Lung (tissue), 16 donors: ENCODE measurements around the gene VPS4B. TPM values are rescaled to one million over a fixed set of nuclear protein-coding genes. Genes with fewer than 3 reads are reported as not detected.

Experiments
- ATAC-seq: fragments of 200-7000 bp; cut with Tn5 transposase; one replicate; pipeline ENCODE4 v1.9.1; 2020; ENCODE audit warnings: moderate number of reproducible peaks; ENCODE audit not compliant: insufficient read depth, low FRiP score
- DNase-seq, 3 donors: peaks; one replicate each; pipeline ENCODE4 v3.0.0-alpha.2; 2013 to 2017
- H3K27ac ChIP-seq, 2 donors: one replicate each; pipeline ENCODE4 v1.5.1; 2013; ENCODE audit warnings: mild to moderate bottlenecking in 2 of 2, moderate library complexity in 2 of 2, control low read depth in 1 of 2, inconsistent platforms in 1 of 2, low read depth in 1 of 2, low read length in 1 of 2
- H3K27me3 ChIP-seq, 3 donors: one replicate each; pipeline ENCODE4 v1.5.1; 2013; ENCODE audit warnings: low read length in 2 of 3; ENCODE audit not compliant: control insufficient read depth in 3 of 3, insufficient read depth in 3 of 3
- H3K36me3 ChIP-seq, 4 donors: one replicate each; pipeline ENCODE4 v1.5.1; 2013; ENCODE audit warnings: low read length in 4 of 4, mild to moderate bottlenecking in 1 of 4, moderate library complexity in 1 of 4; ENCODE audit not compliant: control insufficient read depth in 4 of 4, insufficient read depth in 4 of 4
- H3K4me1 ChIP-seq, 5 donors: one replicate each; pipeline ENCODE4 v1.5.1; 2013; ENCODE audit warnings: low read length in 5 of 5, mild to moderate bottlenecking in 2 of 5, moderate library complexity in 1 of 5; ENCODE audit not compliant: control insufficient read depth in 5 of 5, insufficient read depth in 5 of 5
- H3K4me3 ChIP-seq: one replicate; pipeline ENCODE4 v1.5.1; 2013; ENCODE audit warnings: mild to moderate bottlenecking, control low read depth, moderate library complexity
- H3K9ac ChIP-seq, 2 donors: one replicate each; pipeline ENCODE4 v1.5.1; 2013; ENCODE audit warnings: low read length in 2 of 2, control low read depth in 1 of 2; ENCODE audit not compliant: insufficient read depth in 1 of 2
- H3K9me3 ChIP-seq, 4 donors: one replicate each; pipeline ENCODE4 v1.5.1; 2013; ENCODE audit warnings: low read length in 3 of 4, mild to moderate bottlenecking in 1 of 4, moderate library complexity in 1 of 4; ENCODE audit not compliant: control insufficient read depth in 4 of 4, insufficient read depth in 3 of 4
- CTCF ChIP-seq: IDR thresholded peaks from 2 replicates; pipeline ENCODE4 v1.5.1; 2012; ENCODE audit warnings: mild to moderate bottlenecking; ENCODE audit errors: control extremely low read depth, extremely low read depth
- WGBS, 2 donors: extraction: QIAGEN DNeasy Blood & Tissue Kit; methylation state at CpG; one replicate each; pipeline ENCODE4 v1.1.7; 2013; 5-methylcytosine and 5-hydroxymethylcytosine counted together
- long read RNA-seq, 5 donors: transcript quantifications; one replicate each; lab custom pipeline, GENCODE V29; 2026
- polyA plus RNA-seq, 2 donors: library from polyadenylated mRNA; stranded (reverse); fragments of 200-250 nt; gene quantifications; one replicate each; pipeline ENCODE4 v1.2.1, GENCODE V29; 2013
- total RNA-seq, 2 donors: library from RNA; depleted of rRNA in 1 of 2; stranded (reverse); fragments of >200 nt in 1 of 2; gene quantifications; one replicate each; pipeline ENCODE4 v1.2.1, GENCODE V29; 2014 to 2021
- donor health status: control.
- donor health status: control.
- donor health status: Bipolar disorder and iron deficiency.
- donor health status: healthy.
- donor health status: DM: yes; HTN: yes; CAD: no.

VPS4B gene
- total RNA-seq (10 to 100 TPM; 55.5 to 56.1 TPM), polyA plus RNA-seq (10 to 100 TPM; 11.7 to 26.2 TPM)
- long read RNA-seq, donor 1, transcript VPS4B-201 (11 exons, 3,324 nt) = major isoform, 11 of 24 reads
- long read RNA-seq, donor 1, partial matches to known transcripts = 11 of 24 reads
- long read RNA-seq, donor 1, other reads (novel, unspliced or antisense) = 0 of 24 reads
- long read RNA-seq, donor 2, partial matches to known transcripts = 7 of 12 reads
- long read RNA-seq, donor 2, other reads (novel, unspliced or antisense) = 0 of 12 reads
- long read RNA-seq, donor 3, partial matches to known transcripts = 13 of 15 reads
- long read RNA-seq, donor 3, other reads (novel, unspliced or antisense) = 0 of 15 reads
- long read RNA-seq, donor 4, partial matches to known transcripts = 0 of 4 reads
- long read RNA-seq, donor 4, other reads (novel, unspliced or antisense) = 0 of 4 reads
- long read RNA-seq, donor 5, transcript VPS4B-201 (11 exons, 3,324 nt) = major isoform, 16 of 42 reads
- long read RNA-seq, donor 5, partial matches to known transcripts = 23 of 42 reads
- long read RNA-seq, donor 5, other reads (novel, unspliced or antisense) = 0 of 42 reads

- H3K4me3 ChIP-seq = peak within 1 kb of the TSS; percentile 64
- H3K9me3 ChIP-seq = no peaks in the 10 kb centered on the region
- H3K27me3 ChIP-seq = no peaks in the 10 kb centered on the region
- H3K27ac ChIP-seq = peak within 1 kb of the TSS; percentile 94 to 96
- 0 to 1% methylated on average over 56 to 58 of the region's 58 CpGs for WGBS, 2 donors
- H3K36me3 ChIP-seq = peaks cover 0 to 19% (median 3%) of the 10 kb centered on the region in 4 donors
- peak; percentile 97 for ATAC-seq
- H3K4me1 ChIP-seq = peaks cover 0 to 13% (median 4%) of the 10 kb centered on the region in 5 donors
- peak within 1 kb of the TSS; percentile 86 to 94 for H3K9ac ChIP-seq
- peak; percentile 100 for DNase-seq
- TF ChIP-seq CTCF = no peak
Measured at GRCh38 chr18:63422087-63422863, at the start of gene VPS4B. Gene VPS4B (minus strand): TSS chr18:63422476. CDS start chr18:63422259, 217 bp downstream.

- ATAC-seq = no peak
- no peaks in the 10 kb centered on the region for H3K27me3 ChIP-seq
- no peaks in the 10 kb centered on the region for H3K4me1 ChIP-seq
- no peaks in the 10 kb centered on the region for H3K9me3 ChIP-seq
- WGBS, 2 donors = 77 to 87% methylated on average over 12 of the region's 12 CpGs
- H3K27ac ChIP-seq = no peak overlapping the region
- no peak overlapping the region for H3K4me3 ChIP-seq
- no peaks in the 10 kb centered on the region for H3K36me3 ChIP-seq
- no peak for DNase-seq
- TF ChIP-seq CTCF = no peak
- H3K9ac ChIP-seq = no peak overlapping the region
Measured at GRCh38 chr18:63470751-63471150, 48.5 kb upstream of the VPS4B start.

GRCh38 chr18:63468575-63468974, 46.3 kb upstream of the VPS4B start:
- Histone ChIP-seq H3K36me3 (no peaks in the 10 kb centered on the region), H3K4me3 (no peak overlapping the region), H3K27me3 (no peaks in the 10 kb centered on the region), H3K4me1 (no peaks in the 10 kb centered on the region), H3K9ac (no peak overlapping the region), H3K27ac (no peak overlapping the region), H3K9me3 (no peaks in the 10 kb centered on the region)
- ATAC-seq (no peak), DNase-seq (no peak)
- WGBS, 2 donors = 93% methylated on average over 3 of the region's 3 CpGs
- no peak for TF ChIP-seq CTCF
